ENCODE data around the gene TMPRSS3. TPM values are rescaled to one million over a fixed set of nuclear protein-coding genes. Genes with fewer than 3 reads are reported as not detected.

TMPRSS3 gene
- total RNA-seq, 4 donors from 2014 or later, result 0.34 TPM; not detected in 3

DNA sequence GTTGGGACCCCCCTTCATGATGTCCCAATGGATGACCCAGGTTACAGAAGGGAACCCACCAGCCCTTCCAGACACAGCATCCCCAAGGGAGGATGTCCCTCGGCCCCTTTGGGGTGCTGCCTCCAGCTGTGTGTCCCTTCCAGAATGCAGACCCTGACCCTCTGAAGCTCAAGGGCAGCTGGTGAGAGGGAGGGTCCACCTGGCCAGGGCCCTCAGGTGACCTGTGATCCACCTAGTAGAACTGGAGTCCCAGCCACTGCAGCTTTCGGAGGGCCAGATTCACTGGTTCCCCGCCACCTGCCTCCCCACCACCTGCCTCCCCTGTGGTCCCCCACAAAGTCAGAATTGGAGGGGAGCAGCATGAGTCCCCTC is 19.9 kb downstream of the TMPRSS3 start:
- TF ChIP-seq, protein P1, sequence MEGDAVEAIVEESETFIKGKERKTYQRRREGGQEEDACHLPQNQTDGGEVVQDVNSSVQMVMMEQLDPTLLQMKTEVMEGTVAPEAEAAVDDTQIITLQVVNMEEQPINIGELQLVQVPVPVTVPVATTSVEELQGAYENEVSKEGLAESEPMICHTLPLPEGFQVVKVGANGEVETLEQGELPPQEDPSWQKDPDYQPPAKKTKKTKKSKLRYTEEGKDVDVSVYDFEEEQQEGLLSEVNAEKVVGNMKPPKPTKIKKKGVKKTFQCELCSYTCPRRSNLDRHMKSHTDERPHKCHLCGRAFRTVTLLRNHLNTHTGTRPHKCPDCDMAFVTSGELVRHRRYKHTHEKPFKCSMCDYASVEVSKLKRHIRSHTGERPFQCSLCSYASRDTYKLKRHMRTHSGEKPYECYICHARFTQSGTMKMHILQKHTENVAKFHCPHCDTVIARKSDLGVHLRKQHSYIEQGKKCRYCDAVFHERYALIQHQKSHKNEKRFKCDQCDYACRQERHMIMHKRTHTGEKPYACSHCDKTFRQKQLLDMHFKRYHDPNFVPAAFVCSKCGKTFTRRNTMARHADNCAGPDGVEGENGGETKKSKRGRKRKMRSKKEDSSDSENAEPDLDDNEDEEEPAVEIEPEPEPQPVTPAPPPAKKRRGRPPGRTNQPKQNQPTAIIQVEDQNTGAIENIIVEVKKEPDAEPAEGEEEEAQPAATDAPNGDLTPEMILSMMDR (IDR thresholded peaks at IDR 0.05; ENCODE audit: low read depth), result no peak

DNA sequence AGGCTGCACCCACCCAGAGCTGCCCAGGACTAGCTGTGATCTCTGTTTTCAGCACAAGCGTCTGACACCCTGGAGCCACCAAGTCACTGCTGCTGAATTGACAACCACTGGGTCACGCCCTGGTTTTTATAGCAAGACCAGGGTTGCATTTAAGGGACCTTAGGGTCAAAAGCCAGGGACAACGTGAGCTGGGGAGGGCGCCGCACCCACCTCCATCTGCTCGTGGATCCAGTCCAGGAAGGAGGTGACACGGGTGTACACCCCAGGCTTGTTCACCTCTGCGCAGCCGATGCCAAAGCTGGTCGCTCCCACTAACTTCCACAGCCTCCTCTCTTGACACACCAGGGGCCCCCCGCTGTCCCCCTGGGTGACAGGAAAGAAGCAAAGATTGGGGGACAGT is 20.3 kb downstream of the TMPRSS3 start:
- TF ChIP-seq, protein P1 (IDR thresholded peaks at IDR 0.05; ENCODE audit: low read depth), result no peak

DNA sequence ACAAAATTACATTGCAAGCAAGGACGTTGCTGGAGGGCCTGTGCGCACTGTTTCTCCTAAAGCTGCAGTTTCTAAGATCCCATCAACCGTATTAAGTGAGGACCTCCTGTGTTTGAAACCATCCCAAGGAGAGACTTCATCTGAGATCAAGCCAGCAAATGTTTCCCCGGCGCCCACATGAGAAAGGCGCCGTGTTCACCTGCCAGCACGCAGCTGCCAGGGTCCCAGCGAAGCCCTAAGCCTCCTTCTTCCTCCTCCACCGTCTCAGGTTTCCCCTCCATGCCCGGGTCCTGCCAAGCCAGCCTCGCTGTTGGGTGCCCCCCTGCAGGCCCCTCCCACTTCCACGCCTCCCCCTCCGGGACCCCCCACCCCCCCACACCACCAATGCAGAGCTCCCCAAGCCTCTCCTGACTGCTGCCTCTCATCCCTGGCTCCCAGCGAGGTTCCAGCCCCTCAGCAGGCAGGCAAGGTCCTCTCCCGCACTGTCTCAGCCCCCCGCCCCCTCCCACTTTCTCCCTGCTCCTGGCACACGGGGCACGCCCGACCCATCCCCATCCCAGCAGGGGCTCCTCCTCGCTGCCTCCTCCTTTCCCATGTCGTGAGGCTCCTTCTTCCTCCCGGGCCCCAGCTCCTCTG is 20.9 kb downstream of the TMPRSS3 start:
- TF ChIP-seq, protein P1 (IDR thresholded peaks at IDR 0.05; ENCODE audit: low read depth), result no peak

DNA sequence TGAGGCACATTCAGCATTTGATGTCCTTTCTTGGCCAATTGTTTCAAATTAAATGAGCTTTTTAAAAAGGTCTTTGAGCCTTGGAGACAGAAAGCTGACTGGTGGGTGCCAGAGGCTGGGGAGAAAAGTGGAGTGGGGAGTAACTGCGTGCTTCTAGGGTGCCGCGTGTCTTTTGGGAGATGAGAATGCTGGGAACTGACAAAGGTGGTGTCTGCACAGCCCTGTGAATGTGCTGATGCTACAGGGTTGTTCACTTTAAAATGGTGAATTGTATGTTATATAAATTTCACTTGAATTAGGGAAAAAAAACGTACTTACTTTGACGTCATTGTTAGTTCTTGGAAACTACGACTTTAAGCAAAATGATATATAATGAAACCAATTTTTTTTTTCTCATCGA is 21.4 kb downstream of the TMPRSS3 start:
- TF ChIP-seq, protein P1 (IDR thresholded peaks at IDR 0.05; ENCODE audit: low read depth), result no peak

DNA sequence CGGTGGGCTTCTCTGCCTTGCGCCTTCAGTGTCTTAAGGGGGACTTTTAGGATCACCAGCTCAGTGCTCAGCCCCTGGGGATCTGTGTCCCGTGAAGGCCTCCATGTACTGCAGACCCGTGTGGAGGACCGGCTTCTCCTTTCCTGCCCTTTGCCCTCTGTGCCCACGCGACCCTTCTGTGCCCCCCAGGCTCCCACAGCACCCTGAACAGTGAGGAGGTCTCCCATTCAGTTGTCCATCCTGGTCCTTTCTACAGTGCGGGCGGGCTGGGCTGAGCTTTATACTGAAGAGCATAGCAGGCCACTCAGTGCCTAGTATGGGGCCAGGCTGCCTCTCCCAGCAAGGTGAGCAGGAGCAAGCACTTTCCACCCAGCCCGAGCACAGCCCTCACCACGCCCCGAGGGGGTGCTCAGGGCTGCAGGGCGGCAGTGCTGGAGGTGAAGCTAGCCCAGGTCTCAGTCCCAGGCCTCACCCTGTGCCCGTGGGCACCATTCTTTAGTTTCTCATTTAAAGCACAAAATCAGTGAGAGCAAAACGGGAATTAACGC is 21.9 kb downstream of the TMPRSS3 start:
- TF ChIP-seq, protein P1 (IDR thresholded peaks at IDR 0.05; ENCODE audit: low read depth), result no peak

DNA sequence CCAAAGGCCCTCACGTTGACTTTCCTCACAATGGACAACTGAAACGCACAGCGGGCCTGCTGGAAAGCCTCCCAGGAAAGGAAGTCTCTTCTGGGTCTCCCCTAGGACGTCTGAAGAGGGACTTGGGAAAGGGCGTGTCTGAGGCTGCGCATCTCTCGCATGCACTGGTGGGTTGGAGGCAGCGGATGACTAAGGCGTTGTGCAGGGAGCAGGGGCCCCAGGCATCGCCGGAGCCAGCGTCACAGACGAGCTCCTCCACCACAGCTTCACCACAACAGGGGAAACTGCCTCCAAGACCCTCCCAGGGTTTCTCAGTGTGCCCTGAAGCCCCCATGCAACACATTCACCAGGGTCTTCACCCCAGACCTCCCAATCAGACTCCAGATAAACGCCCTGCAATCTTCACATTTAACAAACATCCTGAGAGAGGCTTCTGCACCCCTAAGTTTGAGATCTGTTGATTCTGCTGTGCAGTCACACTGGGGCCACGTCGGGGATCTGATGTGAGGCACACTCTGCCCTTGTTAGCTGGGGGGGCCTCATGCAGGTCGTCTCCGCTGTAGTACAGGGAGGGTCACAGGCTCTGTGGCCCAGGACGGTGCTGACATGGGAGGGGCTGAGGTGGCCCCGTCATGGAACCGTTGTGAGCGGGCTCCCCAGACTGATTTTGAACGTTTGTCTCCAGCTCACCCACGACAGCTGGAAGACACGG is 22.5 kb downstream of the TMPRSS3 start:
- TF ChIP-seq, protein P1 (IDR thresholded peaks at IDR 0.05; ENCODE audit: low read depth), result no peak

DNA sequence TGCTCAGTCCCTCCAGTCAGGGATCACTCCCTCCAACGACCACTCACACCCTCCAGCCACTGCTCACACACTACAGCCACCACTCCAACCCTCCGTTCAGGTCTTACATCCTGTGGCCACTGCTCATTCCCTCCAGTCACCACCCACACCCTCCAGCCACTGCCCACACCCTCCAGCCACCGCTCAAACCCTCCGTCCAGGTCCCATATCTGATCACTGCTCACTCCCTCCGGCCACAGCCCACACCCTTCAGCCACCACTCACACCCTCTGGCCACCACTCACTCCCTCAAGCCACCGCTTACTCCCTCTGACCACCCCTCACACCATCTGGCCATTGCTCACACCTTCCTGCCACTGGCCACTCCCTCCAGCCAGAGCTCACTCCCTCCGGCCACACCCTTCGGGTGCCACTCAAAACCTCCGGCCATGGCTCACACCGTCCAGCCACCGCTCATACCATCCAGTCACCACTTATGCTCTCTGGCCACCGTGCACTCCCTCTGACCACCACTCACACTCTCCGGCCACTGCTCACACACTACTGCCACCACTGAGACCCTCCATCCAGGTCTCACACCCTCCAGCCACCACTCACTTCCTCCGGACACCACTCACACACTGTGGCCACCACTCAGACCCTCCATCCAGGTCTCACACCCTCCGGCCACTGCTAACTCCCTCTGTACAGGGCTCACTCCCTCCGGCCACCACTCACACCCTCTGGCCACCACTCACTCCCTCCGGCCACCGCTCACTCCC is 24.8 kb downstream of the TMPRSS3 start:
- TF ChIP-seq, protein P1 (IDR thresholded peaks at IDR 0.05; ENCODE audit: low read depth), result no peak

Data from subcutaneous adipose tissue (tissue), 4 donors.